ENCODE data around the gene MIGA2. TPM values are rescaled to one million over a fixed set of nuclear protein-coding genes. Genes with fewer than 3 reads are reported as not detected.

The MIGA2 gene
- total and polyA plus RNA-seq, 7 experiments from 2014 or later, result 7.1 to 73.4 (median 60.2) TPM

DNA sequence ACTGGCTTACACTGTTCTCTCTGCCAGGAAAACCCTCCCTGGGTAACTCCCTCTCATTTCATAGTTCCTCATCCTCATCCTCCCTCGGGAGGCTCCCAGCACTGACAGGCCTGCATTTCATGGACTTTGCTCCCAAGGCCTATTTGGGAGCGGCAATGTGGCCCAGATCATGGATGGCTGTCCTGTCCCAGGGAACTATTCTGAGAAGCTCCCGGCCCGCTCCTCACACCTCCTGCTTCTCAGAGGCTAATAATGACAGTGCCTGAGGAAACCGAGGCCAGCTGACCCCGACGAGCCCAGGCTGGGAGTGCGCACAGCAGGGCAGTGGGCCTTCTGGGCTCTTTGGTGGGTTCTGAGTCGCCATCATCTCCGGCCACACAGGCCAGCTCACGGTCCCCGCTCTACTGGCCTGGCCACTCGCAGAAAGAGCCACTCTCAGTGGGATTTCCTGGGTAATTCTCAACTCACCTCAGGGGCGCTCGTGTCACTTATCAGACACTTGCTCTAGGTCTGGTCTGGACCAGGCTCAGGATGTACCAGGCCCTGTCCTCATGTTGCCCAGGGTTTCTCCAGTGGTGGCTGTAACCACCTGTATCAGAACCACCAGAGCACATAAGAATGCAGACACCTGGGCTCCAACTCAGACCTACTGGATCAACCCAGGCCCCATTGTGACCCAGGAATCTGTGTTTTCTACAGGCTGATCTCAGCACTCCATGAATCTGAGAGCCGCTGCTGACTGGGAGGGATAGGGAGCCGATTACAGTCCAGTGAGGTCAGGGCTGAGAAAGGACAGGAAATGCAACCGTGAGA is 42.5 kb downstream of the MIGA2 start:
- intact Hi-C loops (cut with micrococcal nuclease), result no loop called here
- peak overlapping the region in 1 of 9 donors; percentile 71 for H3K27ac Mint-ChIP-seq
- POLR2A ChIA-PET, result interaction anchor here (0.7 to 1.3 kb wide), 2 partner anchors 10 to 32 kb away, joined by 3 read pairs; partner anchors contain the start of gene CRAT

DNA sequence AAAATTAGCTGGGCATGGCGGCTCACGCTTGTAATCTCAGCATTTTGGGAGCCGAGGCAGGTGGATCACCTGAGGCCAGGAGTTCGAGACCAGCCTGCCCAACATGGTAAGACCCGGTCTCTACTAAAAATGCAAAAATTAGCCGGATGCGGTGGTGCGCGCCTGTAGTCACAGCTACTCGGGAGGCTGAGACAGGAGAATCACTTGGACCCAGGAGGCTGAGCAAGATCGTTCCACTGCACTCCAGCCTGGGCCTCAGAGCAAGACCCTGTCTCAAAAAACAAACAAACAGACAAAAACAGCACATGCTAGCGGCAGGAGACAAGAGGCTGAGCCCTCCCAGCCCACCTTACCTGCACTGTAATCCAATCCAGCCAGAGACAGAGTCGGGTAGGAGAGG is 43.4 kb downstream of the MIGA2 start:
- DNase-seq (no peak), ATAC-seq (no peak)
- H3K4me3 Mint-ChIP-seq, result peak overlapping the region; percentile 88 to 94 (median 90)
- Histone ChIP-seq H3K9me3 (ENCODE audit: control insufficient read depth in 2 of 3, low read length in 3 of 3) (no peaks in the 10 kb centered on the region), H3K4me1 (ENCODE audit: control insufficient read depth in 2 of 2, insufficient read depth in 2 of 2, low read length in 2 of 2) (peaks cover 19 to 20% of the 10 kb centered on the region in 2 donors), H3K4me3 (ENCODE audit: low read length) (peak overlapping the region; percentile 77), H3K27ac (ENCODE audit: low read depth, low read length) (no peak overlapping the region), H3K27me3 (ENCODE audit: control insufficient read depth in 2 of 2, insufficient read depth in 2 of 2, low read length in 2 of 2) (no peaks in the 10 kb centered on the region), H3K36me3 (ENCODE audit: control insufficient read depth in 2 of 3, insufficient read depth in 3 of 3, low read length in 3 of 3) (peaks cover 0 to 20% (median 0%) of the 10 kb centered on the region in 3 experiments)
- H3K27ac Mint-ChIP-seq, result peak overlapping the region in 7 of 9 donors; percentile 18 to 89 (median 78)
- peaks cover 0 to 4% (median 0%) of the 10 kb centered on the region in 11 donors for H3K9me3 Mint-ChIP-seq
- ChIA-PET CTCF (no interaction called here), POLR2A (interaction anchor here (0.7 to 1.8 kb wide), 4 partner anchors 24 to 60 kb away, joined by 3 to 6 read pairs (median 4); partner anchors contain the start of gene CRAT)
- intact Hi-C loops (cut with micrococcal nuclease), result loop anchor here (1.0 to 2.0 kb wide), 4 partner anchors 51 to 261 kb away; partner anchors contain the start of genes DOLK (in 1 of the 2), ENDOG (in 1 of the 2), LRRC8A (in 1 of the 2) and NUP188 (in 1 of the 2)
- no peaks in the 10 kb centered on the region for H3K36me3 Mint-ChIP-seq
- H3K4me1 Mint-ChIP-seq, result peaks cover 6 to 41% (median 26%) of the 10 kb centered on the region in 7 donors
- no peaks in the 10 kb centered on the region for H3K27me3 Mint-ChIP-seq

More for the DNA sequence above, 42.5 kb downstream of the MIGA2 start:
- peaks cover 6 to 36% (median 26%) of the 10 kb centered on the region in 7 donors for H3K4me1 Mint-ChIP-seq
- no peak overlapping the region for H3K4me3 ChIP-seq (ENCODE audit: low read length)
- H3K9me3 ChIP-seq (ENCODE audit: control insufficient read depth in 2 of 3, low read length in 3 of 3), result no peaks in the 10 kb centered on the region
- H3K27ac ChIP-seq (ENCODE audit: low read depth, low read length), result no peak overlapping the region
- CTCF ChIA-PET, result interaction anchor here (0.6 kb wide), 1 partner anchor 569 kb away, joined by 3 read pairs; no protein-coding TSS in a partner anchor
- peaks cover 0 to 13% (median 0%) of the 10 kb centered on the region in 3 experiments for H3K36me3 ChIP-seq (ENCODE audit: control insufficient read depth in 2 of 3, insufficient read depth in 3 of 3, low read length in 3 of 3)
- ATAC-seq (no peak), DNase-seq (no peak)
- no peaks in the 10 kb centered on the region for H3K27me3 Mint-ChIP-seq
- no peaks in the 10 kb centered on the region for H3K27me3 ChIP-seq (ENCODE audit: control insufficient read depth in 2 of 2, insufficient read depth in 2 of 2, low read length in 2 of 2)
- peak overlapping the region in 9 of 10 donors; percentile 36 to 94 (median 88) for H3K4me3 Mint-ChIP-seq
- H3K36me3 Mint-ChIP-seq, result no peaks in the 10 kb centered on the region
- peaks cover 20 to 25% of the 10 kb centered on the region in 2 donors for H3K4me1 ChIP-seq (ENCODE audit: control insufficient read depth in 2 of 2, insufficient read depth in 2 of 2, low read length in 2 of 2)
- peaks cover 0 to 4% (median 0%) of the 10 kb centered on the region in 11 donors for H3K9me3 Mint-ChIP-seq

DNA sequence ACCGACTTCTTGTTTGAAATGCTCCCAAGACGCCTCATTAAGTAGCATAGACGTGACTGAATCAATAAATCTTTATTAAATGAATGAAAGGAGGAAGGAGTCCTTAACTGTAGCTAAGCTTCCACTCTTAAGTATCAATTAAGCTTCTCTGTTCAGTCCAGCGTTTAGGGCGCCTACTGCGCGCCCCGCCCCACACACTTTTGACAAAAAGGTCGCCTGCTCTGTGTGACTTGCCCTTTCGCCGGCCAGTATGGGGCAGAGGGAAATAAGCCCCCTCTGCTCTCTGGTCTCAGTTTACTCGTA is 43.8 kb downstream of the MIGA2 start:
- intact Hi-C loops (cut with micrococcal nuclease), result loop anchor here (1.0 to 2.0 kb wide), 4 partner anchors 51 to 261 kb away; partner anchors contain the start of genes DOLK (in 1 of the 2), ENDOG (in 1 of the 2), LRRC8A (in 1 of the 2) and NUP188 (in 1 of the 2)

DNA sequence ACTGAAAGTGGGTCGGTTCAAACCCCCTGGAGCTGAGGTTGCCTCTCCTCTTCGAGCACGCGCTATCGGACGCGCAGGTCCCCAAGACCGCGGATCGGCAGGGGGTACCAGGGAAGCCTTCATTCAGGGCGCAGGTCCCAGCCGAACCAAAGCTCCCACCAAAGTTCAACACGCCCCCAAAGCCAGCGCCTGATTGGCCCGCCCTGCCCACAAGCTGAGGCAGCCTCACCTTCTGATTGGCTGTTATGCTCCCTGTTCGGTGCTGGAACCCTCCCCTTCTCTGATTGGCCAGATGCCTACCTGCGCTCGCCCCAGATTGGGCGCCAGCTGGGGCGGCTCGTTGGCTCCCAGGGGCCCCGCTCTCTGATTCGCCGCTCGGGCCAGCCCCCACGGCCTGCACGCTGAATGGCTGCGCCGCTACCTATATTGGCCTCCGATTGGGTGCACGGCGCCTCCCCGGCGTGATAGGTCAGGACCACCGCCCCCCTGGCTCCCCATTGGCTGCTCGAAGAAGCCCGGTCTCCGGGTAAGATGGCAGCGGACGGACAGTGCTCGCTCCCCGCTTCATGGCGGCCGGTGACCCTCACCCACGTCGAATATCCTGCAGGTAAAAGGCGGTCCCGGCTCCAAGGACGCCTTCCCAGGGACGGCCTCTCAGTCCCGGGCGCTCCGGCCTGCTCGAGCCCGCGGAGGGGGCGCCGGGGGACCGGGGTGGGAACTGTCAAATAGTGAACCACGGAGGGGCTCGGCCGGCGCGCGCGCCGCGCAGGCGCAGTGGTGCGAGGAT is 44.4 kb downstream of the MIGA2 start, which contains the start of gene DOLPP1:
Gene DOLPP1, plus strand, starts transcription at position 511 of the 787 bp plus-strand sequence. Its CDS starts 21 bp downstream, at position 532.
- Mint-ChIP-seq H3K27ac (peak within 1 kb of the TSS; percentile 69 to 93 (median 87)), H3K9me3 (peaks cover 0 to 4% (median 0%) of the 10 kb centered on the region in 11 donors), H3K4me3 (peak within 1 kb of the TSS; percentile 88 to 94 (median 90)), H3K27me3 (no peaks in the 10 kb centered on the region), H3K36me3 (peaks cover 0 to 4% (median 0%) of the 10 kb centered on the region in 5 donors), H3K4me1 (peaks cover 6 to 41% (median 26%) of the 10 kb centered on the region in 7 donors)
- H3K4me3 ChIP-seq (ENCODE audit: low read length), result peak within 1 kb of the TSS; percentile 82
- peak within 1 kb of the TSS; percentile 79 for H3K27ac ChIP-seq (ENCODE audit: low read depth, low read length)
- ChIA-PET CTCF (interaction anchor here (0.6 to 1.1 kb wide), 2 partner anchors 701 to 876 kb away, joined by 4 read pairs; no protein-coding TSS in a partner anchor), POLR2A (interaction anchor here (0.6 to 1.8 kb wide), 14 partner anchors 8 to 528 kb away, joined by 3 to 8 read pairs (median 4); partner anchors contain the start of genes CRAT, MIGA2, PTPA and SH3GLB2)
- H3K36me3 ChIP-seq (ENCODE audit: control insufficient read depth in 2 of 3, insufficient read depth in 3 of 3, low read length in 3 of 3), result peaks cover 0 to 29% (median 3%) of the 10 kb centered on the region in 3 experiments
- no peaks in the 10 kb centered on the region for H3K9me3 ChIP-seq (ENCODE audit: control insufficient read depth in 2 of 3, low read length in 3 of 3)
- H3K4me1 ChIP-seq (ENCODE audit: control insufficient read depth in 2 of 2, insufficient read depth in 2 of 2, low read length in 2 of 2), result peaks cover 19 to 20% of the 10 kb centered on the region in 2 donors
- DNase-seq, result peak; percentile 96 to 99 (median 99)
- peak; percentile 97 for ATAC-seq
- H3K27me3 ChIP-seq (ENCODE audit: control insufficient read depth in 2 of 2, insufficient read depth in 2 of 2, low read length in 2 of 2), result no peaks in the 10 kb centered on the region
- intact Hi-C loops (cut with micrococcal nuclease), result loop anchor here (1.0 to 2.0 kb wide), 12 partner anchors 11 to 723 kb away; partner anchors contain the start of genes CRAT (in 2 of the 2), MIGA2 (in 2 of the 2), SH3GLB2 (in 2 of the 2) and ASB6 (in 1 of the 2)

More for the DNA sequence above, 43.8 kb downstream of the MIGA2 start:
- Histone ChIP-seq H3K27me3 (ENCODE audit: control insufficient read depth in 2 of 2, insufficient read depth in 2 of 2, low read length in 2 of 2) (no peaks in the 10 kb centered on the region), H3K4me1 (ENCODE audit: control insufficient read depth in 2 of 2, insufficient read depth in 2 of 2, low read length in 2 of 2) (peaks cover 19 to 20% of the 10 kb centered on the region in 2 donors), H3K4me3 (ENCODE audit: low read length) (peak overlapping the region; percentile 77), H3K36me3 (ENCODE audit: control insufficient read depth in 2 of 3, insufficient read depth in 3 of 3, low read length in 3 of 3) (peaks cover 0 to 24% (median 0%) of the 10 kb centered on the region in 3 experiments), H3K27ac (ENCODE audit: low read depth, low read length) (peak overlapping the region; percentile 41), H3K9me3 (ENCODE audit: control insufficient read depth in 2 of 3, low read length in 3 of 3) (no peaks in the 10 kb centered on the region)
- ATAC-seq, result no peak
- no peaks in the 10 kb centered on the region for H3K27me3 Mint-ChIP-seq
- peak in 1 of 9 donors; percentile 8 for DNase-seq
- H3K27ac Mint-ChIP-seq, result peak overlapping the region in 8 of 9 donors; percentile 30 to 93 (median 82)
- ChIA-PET CTCF (interaction anchor here (0.6 to 1.1 kb wide), 2 partner anchors 702 to 876 kb away, joined by 4 read pairs; no protein-coding TSS in a partner anchor), POLR2A (interaction anchor here (0.8 to 1.8 kb wide), 11 partner anchors 9 to 527 kb away, joined by 3 to 8 read pairs (median 4); partner anchors contain the start of genes MIGA2 and SH3GLB2)
- peaks cover 6 to 41% (median 26%) of the 10 kb centered on the region in 7 donors for H3K4me1 Mint-ChIP-seq
- H3K36me3 Mint-ChIP-seq, result peaks cover 0 to 2% (median 0%) of the 10 kb centered on the region in 5 donors
- peak overlapping the region; percentile 88 to 94 (median 90) for H3K4me3 Mint-ChIP-seq
- peaks cover 0 to 4% (median 0%) of the 10 kb centered on the region in 11 donors for H3K9me3 Mint-ChIP-seq

DNA sequence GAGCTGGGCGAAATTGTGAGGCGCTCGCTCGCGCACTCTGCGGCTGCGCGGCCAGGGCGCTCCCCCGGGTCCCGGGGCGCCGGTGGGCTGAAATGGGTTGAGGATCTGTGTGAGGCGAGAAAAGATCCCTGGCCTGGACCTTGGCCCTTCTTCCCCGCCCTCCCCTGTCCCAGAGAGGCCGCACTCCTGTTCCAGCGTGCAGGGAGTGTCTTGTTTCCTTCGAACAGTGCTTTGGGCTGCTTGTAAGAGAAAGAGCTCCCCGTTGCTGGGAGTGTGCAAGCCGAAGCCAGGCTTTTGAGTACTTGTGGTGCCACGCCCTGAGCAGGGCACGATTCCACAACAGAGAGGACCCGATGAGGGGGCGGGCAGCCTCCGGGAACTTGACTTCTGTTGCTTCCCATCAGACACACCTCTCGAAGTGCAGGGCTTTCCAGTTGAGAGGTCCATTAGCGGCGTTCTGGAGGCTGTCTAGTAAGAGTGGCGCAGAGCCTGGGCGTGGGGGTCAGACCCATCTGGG is 45.0 kb downstream of the MIGA2 start:
- ChIA-PET CTCF (interaction anchor here (1.1 kb wide), 1 partner anchor 700 kb away, joined by 4 read pairs; no protein-coding TSS in a partner anchor), POLR2A (interaction anchor here (0.6 to 1.8 kb wide), 10 partner anchors 12 to 527 kb away, joined by 3 to 8 read pairs (median 3); partner anchors contain the start of genes CRAT and PTPA)
- ATAC-seq, result no peak
- H3K9me3 Mint-ChIP-seq, result peaks cover 0 to 4% (median 0%) of the 10 kb centered on the region in 11 donors
- H3K36me3 Mint-ChIP-seq, result peaks cover 0 to 4% (median 0%) of the 10 kb centered on the region in 5 donors
- Histone ChIP-seq H3K27ac (ENCODE audit: low read depth, low read length) (peak overlapping the region; percentile 79), H3K9me3 (ENCODE audit: control insufficient read depth in 2 of 3, low read length in 3 of 3) (no peaks in the 10 kb centered on the region), H3K36me3 (ENCODE audit: control insufficient read depth in 2 of 3, insufficient read depth in 3 of 3, low read length in 3 of 3) (peaks cover 0 to 36% (median 5%) of the 10 kb centered on the region in 3 experiments), H3K27me3 (ENCODE audit: control insufficient read depth in 2 of 2, insufficient read depth in 2 of 2, low read length in 2 of 2) (no peaks in the 10 kb centered on the region), H3K4me1 (ENCODE audit: control insufficient read depth in 2 of 2, insufficient read depth in 2 of 2, low read length in 2 of 2) (peaks cover 19 to 20% of the 10 kb centered on the region in 2 donors), H3K4me3 (ENCODE audit: low read length) (peak overlapping the region; percentile 82)
- DNase-seq, result peak in 1 of 9 donors; percentile 37
- intact Hi-C loops (cut with micrococcal nuclease), result loop anchor here (1.0 to 2.0 kb wide), 11 partner anchors 12 to 722 kb away; partner anchors contain the start of genes CRAT (in 2 of the 2), MIGA2 (in 2 of the 2), SH3GLB2 (in 2 of the 2) and ASB6 (in 1 of the 2)
- H3K4me1 Mint-ChIP-seq, result peaks cover 6 to 41% (median 26%) of the 10 kb centered on the region in 7 donors
- H3K27ac Mint-ChIP-seq, result peak overlapping the region; percentile 67 to 93 (median 87)
- H3K4me3 Mint-ChIP-seq, result peak overlapping the region; percentile 88 to 94 (median 90)
- no peaks in the 10 kb centered on the region for H3K27me3 Mint-ChIP-seq
